ENCODE results near the gene RAVER1. TPM values are rescaled to one million over a fixed set of nuclear protein-coding genes. Genes with fewer than 3 reads are reported as not detected.
"Not testable (repeated sequence)": the region's sequence is repeated elsewhere in the genome, so short reads cannot be mapped to it uniquely, and the experiment has no call there.

RAVER1 gene, protein sequence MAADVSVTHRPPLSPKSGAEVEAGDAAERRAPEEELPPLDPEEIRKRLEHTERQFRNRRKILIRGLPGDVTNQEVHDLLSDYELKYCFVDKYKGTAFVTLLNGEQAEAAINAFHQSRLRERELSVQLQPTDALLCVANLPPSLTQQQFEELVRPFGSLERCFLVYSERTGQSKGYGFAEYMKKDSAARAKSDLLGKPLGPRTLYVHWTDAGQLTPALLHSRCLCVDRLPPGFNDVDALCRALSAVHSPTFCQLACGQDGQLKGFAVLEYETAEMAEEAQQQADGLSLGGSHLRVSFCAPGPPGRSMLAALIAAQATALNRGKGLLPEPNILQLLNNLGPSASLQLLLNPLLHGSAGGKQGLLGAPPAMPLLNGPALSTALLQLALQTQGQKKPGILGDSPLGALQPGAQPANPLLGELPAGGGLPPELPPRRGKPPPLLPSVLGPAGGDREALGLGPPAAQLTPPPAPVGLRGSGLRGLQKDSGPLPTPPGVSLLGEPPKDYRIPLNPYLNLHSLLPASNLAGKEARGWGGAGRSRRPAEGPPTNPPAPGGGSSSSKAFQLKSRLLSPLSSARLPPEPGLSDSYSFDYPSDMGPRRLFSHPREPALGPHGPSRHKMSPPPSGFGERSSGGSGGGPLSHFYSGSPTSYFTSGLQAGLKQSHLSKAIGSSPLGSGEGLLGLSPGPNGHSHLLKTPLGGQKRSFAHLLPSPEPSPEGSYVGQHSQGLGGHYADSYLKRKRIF
- 25.4 TPM for polyA plus RNA-seq (ENCODE audit: insufficient read length)
- long read RNA-seq, donor 1, transcript RAVER1-208 (13 exons, 3,501 nt), result major isoform, 9 of 26 reads
- long read RNA-seq, donor 1, partial matches to known transcripts, result 17 of 26 reads
- long read RNA-seq, donor 1, other reads (novel, unspliced or antisense), result 0 of 26 reads
- long read RNA-seq, donor 2, partial matches to known transcripts, result 6 of 9 reads
- long read RNA-seq, donor 2, other reads (novel, unspliced or antisense), result 0 of 9 reads
- long read RNA-seq, donor 3, partial matches to known transcripts, result 0 of 3 reads
- long read RNA-seq, donor 3, other reads (novel, unspliced or antisense), result 0 of 3 reads
- long read RNA-seq, donor 4, result 0 reads
- long read RNA-seq, donor 5, transcript RAVER1-208 (13 exons, 3,501 nt), result major isoform, 5 of 5 reads
- long read RNA-seq, donor 5, partial matches to known transcripts, result 0 of 5 reads
- long read RNA-seq, donor 5, other reads (novel, unspliced or antisense), result 0 of 5 reads
- long read RNA-seq, donor 6, transcript RAVER1-208 (13 exons, 3,501 nt), result major isoform, 6 of 11 reads
- long read RNA-seq, donor 6, partial matches to known transcripts, result 5 of 11 reads
- long read RNA-seq, donor 6, other reads (novel, unspliced or antisense), result 0 of 11 reads
- long read RNA-seq, donor 7, transcript RAVER1-208 (13 exons, 3,501 nt), result major isoform, 8 of 13 reads
- long read RNA-seq, donor 7, partial matches to known transcripts, result 5 of 13 reads
- long read RNA-seq, donor 7, other reads (novel, unspliced or antisense), result 0 of 13 reads
- long read RNA-seq, donor 8, partial matches to known transcripts, result 0 of 4 reads
- long read RNA-seq, donor 8, other reads (novel, unspliced or antisense), result 0 of 4 reads

DNA sequence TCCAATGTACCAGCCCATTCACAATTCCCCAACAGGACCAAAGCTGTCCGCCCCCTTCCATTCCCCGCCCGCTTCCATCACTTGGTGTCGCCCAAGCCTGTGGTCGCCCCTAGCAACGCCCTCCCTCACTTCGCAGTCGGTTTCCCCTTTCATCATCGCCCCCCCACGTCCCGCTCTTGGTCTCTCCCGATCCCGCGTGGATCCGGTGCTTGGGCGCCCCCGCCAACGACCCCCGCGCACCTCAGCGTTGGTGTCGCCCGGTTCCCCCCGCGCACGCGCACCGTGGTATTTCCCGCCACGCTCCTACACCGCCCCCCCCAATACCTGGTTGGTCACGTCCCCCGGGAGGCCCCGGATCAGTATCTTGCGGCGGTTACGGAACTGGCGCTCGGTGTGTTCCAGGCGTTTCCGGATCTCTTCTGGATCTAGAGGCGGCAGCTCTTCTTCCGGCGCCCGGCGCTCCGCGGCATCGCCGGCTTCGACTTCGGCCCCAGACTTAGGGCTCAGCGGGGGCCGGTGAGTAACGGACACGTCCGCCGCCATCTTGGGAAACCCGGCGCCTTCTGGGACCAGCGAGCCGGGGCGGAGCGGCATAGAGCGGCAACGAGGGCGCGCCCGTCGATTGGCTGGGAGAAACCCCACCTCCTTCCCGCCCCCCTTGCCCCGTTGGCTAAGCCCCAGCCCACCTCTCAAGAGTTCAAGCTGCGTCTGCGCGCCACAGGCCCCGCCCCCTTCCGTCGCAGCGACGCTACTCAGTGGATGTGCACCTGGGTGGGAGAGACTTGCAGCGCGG lies at the start of gene RAVER1:
RAVER1 (minus strand) TSS at position 565 of the 793 bp plus-strand sequence; CDS start at position 543, 22 bp downstream.
- DNase-seq, result peak; percentile 97

DNA sequence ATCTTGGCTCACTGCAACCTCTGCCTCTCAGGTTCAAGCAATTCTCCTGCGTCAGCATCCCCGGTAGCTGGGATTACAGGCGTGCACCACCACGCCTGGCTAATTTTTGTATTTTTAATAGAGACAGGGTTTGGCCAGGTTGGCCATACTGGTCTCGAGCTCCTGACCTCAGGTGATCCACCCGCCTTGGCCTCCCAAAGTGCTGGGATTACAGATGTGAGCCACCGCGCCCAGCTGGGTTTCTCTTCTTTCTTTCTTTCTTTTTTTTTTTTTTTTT lies 49.8 kb upstream of the RAVER1 start:
- DNase-seq, result not testable (repeated sequence)

DNA sequence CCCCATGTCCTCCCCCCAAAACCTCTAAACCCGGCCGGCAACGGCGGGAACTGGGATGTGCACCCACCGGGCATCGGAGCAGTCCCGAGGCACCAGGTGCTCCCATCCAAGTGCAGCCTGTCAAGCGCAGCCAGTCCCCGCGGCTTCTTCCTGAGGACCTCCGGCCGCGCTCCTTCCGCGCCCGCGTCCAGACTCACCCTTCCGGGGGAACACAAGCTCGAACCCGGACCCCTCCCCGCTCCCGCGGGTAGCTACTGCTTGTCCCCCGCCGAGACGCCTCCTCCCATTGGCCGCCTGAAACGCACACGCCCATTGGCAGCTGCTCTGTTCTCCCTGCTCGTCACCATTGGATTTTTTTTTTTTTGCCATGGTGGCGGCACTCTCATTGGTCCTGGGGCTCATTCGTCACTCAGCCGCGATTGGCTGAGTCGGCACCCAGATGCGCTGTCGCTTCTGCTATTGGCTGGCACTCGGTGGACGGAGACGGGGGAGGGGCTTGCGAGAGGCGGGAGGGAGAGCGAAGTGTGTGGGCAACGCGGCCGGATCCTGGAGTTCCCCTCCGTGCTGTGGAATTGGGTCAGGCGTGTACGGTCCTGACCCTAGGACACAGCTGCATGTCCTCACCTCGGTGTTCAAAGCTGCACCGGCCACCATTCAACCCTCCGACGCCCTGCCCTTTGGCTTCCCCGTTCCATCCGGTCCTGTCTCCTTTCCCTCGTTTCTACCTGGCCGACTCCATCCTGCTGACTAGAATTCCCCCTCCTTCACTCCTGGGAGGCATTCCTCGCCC lies 47.2 kb upstream of the RAVER1 start, which contains the start of gene TYK2:
TYK2 (minus strand) TSS at position 260 of the 790 bp plus-strand sequence. CDS start 2,166 bp downstream, outside the sequence.
- DNase-seq, result peak; percentile 99

DNA sequence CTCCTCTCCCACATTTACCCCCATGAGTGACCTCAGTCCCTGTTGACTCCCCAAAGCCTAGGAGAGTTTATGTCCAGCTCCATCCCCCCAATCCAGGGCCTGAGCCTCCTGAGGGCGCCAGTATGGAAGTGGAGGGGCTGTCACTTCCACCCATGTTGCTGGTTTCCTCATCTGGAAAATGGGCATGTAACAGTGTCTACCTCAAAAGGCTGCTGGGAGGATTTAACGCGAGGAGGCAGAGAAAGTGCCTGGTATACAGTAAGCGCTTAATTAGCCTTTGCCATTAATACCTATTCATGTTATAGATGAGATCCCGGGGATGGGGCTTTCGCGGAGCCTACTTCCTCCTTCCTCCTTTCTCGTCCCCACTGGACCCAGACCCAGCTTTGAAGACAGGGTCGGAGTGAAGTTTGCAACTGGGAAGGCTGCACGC lies 46.6 kb upstream of the RAVER1 start:
- DNase-seq, result peak; percentile 3

DNA sequence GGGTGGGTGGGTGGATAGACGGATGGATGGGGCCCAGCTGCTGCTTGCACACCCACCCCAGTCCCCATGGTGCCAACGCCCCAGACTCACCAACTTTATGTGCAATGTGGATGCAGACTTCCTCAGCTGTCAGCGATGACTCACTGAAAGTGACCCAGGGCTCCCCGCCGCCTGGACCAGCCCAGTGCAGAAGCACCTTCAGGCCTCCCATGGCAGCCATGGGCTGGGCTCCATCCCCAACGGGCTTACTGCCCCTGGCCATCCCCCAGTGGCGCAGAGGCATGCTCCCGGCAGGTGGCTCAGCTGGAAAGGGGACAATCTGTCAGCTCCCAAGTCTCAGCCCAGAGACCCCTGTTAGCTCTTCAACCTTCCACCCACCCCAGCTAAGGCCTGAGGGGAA lies 44.8 kb upstream of the RAVER1 start:
- no peak for DNase-seq

DNA sequence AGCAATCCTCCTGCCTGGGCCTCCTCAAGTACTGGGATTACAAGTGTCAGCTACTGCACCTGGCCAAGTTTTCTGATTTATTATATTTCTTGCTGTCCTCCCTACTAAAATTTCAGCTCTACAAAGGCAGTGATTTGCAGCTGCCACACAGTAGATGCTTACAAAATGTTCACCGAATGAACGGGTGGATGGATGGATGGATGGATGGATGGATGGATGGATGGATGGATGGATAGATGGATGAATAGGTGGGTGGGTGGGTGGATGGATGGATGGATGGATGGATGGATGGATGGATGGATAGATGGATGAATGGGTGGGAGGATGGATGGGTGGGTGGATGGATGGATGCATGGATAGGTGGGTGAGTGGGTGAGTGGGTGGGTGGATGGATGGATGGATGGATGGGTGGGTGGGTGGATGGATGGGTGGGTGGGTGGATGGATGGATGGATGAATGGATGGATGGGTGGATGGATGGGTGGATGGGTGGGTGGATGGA lies 43.9 kb upstream of the RAVER1 start:
- DNase-seq, result not testable (repeated sequence)

DNA sequence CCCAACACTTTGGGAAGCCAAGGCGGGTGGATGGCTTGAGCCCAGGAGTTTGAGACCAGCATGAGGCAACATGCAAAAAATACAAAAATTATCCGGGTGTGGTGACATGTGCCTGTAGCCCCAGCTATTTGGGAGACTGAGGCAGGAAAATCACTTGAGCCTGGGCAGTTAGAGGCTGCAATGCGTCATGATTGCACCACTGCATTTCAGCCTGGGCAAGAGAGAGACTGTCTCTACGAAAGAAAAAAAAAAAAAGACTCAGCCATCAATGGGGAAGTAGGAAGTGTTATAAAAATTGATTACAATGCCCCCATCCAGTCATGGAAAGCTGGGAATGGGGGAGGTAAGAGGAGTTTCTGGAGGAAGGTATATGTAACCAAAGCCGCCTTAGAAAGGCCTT lies 41.6 kb upstream of the RAVER1 start:
- DNase-seq, result no peak

DNA sequence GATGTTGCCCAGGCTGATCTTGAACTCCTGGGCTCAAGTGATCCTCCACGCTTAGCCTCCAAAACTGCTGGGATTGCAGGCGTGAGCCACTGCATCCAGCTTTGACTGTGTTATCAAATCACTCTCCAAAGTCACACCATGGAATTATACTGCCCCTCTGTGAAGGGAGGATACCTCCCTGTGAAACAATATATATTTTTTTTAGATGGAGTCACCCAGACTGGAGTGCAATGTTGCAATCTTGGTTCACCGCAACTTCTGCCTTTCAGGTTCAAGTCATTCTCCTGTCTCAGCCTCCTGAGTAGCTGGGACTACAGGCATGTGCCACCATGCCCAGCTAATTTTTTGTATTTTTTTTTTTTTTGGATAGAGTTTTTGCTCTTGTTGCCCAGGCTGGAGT lies 39.4 kb upstream of the RAVER1 start:
- no peak for DNase-seq

DNA sequence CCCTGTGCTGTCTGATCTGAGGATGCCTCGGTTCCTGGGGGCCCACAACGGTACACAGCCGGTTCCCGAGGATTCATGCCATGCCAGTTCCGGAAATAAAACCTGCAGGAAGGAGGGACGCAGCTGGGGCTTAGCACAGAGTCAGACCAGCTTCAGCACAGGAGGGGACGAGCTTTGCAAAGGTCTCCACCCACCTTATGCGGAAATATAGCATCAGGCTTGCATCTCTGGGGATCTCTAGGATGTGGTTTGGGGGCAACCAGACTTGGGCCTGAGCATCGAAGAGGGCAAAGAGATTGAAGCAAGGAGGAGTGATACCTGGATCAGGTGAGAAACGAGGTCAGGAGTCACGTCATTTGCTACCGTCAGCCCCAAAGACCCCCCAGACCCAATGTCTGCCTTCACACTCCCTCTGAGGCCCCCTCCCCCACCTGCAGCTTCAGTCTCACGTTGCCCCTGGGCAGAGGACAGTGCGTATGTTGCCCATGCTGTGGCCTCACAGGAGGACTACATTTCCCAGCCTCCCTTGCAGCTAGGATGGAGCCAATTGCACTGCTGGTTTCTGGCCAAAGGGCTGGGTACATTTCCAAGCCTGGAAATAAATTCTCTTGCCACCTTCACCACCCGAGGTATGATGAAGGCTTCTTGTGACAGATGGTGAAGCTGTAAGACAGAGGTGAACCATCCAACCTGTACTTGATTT lies 34.9 kb upstream of the RAVER1 start:
- no peak for DNase-seq

DNA sequence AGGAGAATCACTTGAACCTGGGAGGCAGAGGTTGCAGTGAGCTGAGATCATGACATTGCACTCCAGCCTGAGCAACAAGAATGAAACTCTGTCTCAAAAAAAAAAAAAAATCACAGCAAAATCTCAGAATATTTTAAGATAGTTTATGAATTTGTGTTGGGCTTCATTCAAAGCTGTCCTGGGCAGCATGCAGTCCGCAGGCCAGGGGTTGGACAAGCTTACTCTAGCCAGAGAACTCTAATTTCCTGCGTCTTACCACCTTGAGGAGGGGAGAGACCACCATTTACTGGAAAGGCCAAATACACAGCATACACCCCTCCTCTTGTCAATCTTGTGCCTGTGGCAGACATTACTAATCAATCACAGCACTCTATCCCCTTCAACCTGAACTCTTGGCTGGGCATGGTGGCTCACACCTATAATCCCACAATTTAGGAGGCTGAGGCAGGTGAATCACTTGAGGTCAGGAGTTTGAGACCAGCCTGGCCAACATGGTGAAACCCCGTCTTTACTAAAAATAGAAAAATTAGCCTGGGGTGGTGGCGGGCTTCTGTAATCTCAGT lies 33.7 kb upstream of the RAVER1 start:
- not testable (repeated sequence) for DNase-seq

DNA sequence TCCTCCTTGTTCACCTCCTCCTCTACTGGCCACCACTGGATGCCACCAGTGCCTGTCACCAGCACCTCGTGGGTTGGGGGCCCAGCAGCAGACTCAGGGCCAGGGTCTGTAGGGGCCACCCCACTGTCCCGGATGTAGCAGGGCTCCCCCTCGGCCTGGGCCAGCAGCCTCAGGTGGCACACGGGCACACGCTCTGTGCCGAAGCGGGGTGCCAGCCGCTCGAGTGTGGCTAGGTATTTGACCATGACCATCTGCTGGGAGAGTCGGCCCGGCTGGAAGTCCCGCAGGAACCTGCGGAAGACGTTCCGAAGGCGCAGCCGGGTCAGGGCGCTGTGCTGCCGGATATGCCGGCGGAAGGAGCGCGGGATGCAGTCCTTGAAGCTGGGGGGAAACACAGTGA lies 32.2 kb upstream of the RAVER1 start:
- DNase-seq, result no peak

DNA sequence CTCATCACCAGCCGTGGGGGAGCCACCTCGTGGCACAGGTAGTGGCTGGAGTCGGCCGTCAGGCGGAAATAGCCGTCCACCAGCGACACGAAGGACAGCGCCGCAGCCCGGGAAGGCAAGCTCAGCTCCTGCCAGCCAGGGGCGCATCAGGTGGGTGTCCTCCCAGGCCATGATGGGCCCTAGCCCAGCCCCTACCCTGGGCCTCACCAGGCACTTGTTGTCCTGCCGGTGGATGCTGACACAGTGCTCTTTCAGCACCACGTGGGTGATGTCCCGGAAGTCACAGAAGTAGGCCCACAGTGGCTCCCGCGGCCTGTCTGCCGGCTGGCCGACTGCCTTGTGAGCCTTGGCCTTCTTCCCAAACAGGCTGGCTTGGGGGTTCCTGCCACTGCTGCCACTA lies 31.3 kb upstream of the RAVER1 start:
- no peak for DNase-seq

DNA sequence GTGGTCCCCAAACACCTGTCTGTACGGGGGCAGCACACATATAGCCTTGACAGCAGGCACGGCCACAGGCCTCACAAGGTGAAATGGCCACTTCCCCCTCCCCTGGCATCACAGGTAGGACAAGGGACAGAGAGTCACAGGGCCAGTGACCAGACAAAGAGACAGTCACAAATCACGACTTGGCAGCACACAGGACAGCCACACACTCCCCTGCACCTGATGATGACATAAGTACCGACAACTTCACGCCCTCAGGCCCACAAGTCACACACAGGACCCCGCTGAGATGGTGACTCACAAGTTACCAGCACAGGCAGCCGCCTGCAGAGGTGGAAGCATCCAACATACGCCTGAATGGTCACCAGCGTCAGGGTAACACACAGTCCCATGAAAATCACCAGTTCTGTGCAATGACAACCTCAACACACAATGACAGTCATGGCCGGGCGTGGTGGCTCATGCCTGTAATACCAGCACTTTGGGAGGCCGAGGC lies 30.5 kb upstream of the RAVER1 start:
- no peak for DNase-seq

DNA sequence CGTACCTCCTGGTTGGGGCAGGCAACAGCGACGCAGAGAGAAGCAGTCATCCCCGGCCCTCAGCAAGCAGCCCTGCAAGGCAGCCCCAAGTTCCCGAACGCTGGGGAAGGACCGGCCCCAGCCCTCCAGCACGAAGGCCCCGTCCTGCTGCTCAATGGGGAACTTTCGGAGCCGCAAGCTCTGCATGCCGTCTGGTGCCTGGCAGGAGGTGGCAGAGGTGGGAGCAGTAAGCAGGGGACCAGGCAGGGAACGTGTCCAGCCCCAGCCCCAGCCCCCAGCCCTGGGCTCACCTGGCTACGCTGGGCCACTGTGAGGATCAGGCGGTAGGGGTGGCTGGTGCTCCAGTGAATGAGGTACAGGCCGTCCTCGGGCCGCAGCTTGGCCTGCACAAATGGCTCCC lies 28.9 kb upstream of the RAVER1 start:
- DNase-seq, result no peak

DNA sequence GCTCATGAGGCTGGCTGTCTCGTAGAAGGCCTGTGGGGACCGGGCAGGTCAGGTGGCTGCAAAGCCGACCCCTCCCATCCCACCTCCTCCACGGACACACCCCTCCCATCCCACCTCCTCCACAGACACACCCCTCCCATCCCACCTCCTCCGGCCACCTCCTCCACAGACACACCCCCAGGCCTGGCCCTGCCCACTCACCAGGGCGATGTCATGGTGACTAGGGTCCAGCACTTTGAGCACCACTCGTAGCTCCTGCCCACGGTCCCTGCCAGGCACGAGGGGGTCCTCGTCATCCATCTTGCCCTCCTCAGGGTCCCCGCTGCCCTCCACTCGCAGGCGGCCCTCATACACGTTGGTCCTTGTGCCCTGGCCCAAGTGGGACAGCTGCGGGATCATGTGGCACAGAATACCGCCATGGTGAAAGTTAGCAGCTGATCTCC lies 28.3 kb upstream of the RAVER1 start:
- DNase-seq, result no peak

DNA sequence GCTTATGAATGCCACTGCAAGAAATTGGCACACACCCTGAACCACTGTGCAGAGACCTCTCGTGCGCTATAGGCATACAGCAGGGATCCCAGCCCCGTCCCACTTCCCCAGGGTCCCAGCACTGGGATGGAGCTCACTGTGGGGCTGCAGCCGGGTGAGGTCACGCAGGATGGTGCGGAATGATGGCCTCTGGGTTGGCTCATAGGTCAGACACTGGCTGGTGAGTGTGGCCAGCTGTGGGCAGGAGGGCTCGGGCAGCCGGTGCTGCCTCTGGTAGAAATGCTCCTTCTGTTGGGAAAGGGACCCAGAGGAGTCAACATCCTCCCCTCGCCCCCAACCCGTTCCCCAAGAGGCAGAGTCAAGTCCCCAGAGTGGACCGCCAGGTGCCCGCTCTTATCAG lies 23.1 kb upstream of the RAVER1 start:
- no peak for DNase-seq

DNA sequence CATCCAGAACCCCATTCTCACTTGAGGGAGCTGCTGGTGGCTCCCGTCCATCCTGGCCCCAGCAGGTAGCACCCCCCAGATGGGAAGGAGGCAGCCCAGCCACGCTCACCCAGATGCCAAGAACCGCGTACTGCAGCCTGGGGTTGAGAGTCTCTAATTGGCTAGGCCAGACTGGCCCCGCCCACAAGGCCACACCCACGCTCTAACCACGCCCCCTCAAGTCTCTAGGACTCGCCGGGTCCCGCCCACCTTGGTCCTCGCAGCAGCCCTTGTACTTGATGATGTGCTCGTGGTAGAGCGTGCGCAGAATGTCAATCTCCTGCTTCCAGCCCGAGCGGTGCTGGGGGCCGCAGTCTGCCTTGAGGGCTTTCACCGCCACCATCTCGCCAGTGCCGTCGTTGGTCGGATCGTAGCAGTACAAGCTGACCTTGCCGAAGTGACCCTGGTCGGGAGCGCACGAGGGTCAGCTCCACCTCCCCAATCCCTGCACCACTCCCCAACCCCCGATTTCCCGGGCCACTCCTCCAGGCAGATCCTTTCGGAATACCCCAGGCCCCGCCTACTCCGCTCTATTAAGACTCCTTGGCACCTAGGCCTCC lies 20.6 kb upstream of the RAVER1 start:
- no peak for DNase-seq
